Measurements from ENCODE around the gene CNNM2.
"Not testable (repeated sequence)": the region's sequence is repeated elsewhere in the genome, so short reads cannot be mapped to it uniquely, and the experiment has no call there.

CNNM2 gene

GRCh38 chr10:102998399-102998907 is 80.4 kb downstream of the CNNM2 start:
- DNase-seq (ENCODE audit: low read depth): no peak
- no peak for TF ChIP-seq CTCF (conservative IDR thresholded peaks at IDR 0.05; ENCODE audit: low read depth, low read length)
- no peak overlapping the region for H3K4me3 ChIP-seq (ENCODE audit: low read length)

- not testable (repeated sequence) for DNase-seq (ENCODE audit: low read depth)
Observed at GRCh38 chr10:103000050-103000449, 82.0 kb downstream of the CNNM2 start.

GRCh38 chr10:103007017-103007416 is 88.9 kb downstream of the CNNM2 start:
- no peak for DNase-seq (ENCODE audit: low read depth)
- H3K4me3 ChIP-seq (ENCODE audit: low read length): no peak overlapping the region
- TF ChIP-seq CTCF (conservative IDR thresholded peaks at IDR 0.05; ENCODE audit: low read depth, low read length): no peak

More at GRCh38 chr10:103000050-103000449, 82.0 kb downstream of the CNNM2 start:
- not testable (repeated sequence) for H3K4me3 ChIP-seq (ENCODE audit: low read length)

GRCh38 chr10:103013416-103013815 is 95.3 kb downstream of the CNNM2 start:
- no peak overlapping the region for H3K4me3 ChIP-seq (ENCODE audit: low read length)
- TF ChIP-seq CTCF (conservative IDR thresholded peaks at IDR 0.05; ENCODE audit: low read depth, low read length): no peak
- DNase-seq (ENCODE audit: low read depth): no peak

GRCh38 chr10:103019425-103019824 is 101.3 kb downstream of the CNNM2 start:
- TF ChIP-seq CTCF (conservative IDR thresholded peaks at IDR 0.05; ENCODE audit: low read depth, low read length): no peak
- H3K4me3 ChIP-seq (ENCODE audit: low read length): no peak overlapping the region
- DNase-seq (ENCODE audit: low read depth): no peak

- DNase-seq (ENCODE audit: low read depth): no peak
- no peak overlapping the region for H3K4me3 ChIP-seq (ENCODE audit: low read length)
- no peak for TF ChIP-seq CTCF (conservative IDR thresholded peaks at IDR 0.05; ENCODE audit: low read depth, low read length)
Observed at GRCh38 chr10:103021150-103021899, 103.2 kb downstream of the CNNM2 start.

- no peak overlapping the region for H3K4me3 ChIP-seq (ENCODE audit: low read length)
- DNase-seq (ENCODE audit: low read depth): peak; percentile 67
- TF ChIP-seq CTCF (conservative IDR thresholded peaks at IDR 0.05; ENCODE audit: low read depth, low read length): no peak
Observed at GRCh38 chr10:103021900-103022293, 103.8 kb downstream of the CNNM2 start.
